GM12891 (cell line): ENCODE measurements around the gene IPO9.

Experiments
- PAX5 ChIP-seq: IDR thresholded peaks from 2 replicates; pipeline ENCODE4 v1.6.1; 2011; ENCODE audit warnings: low read length, moderate library complexity, mild to moderate bottlenecking; ENCODE audit not compliant: insufficient read depth, severe bottlenecking
- POLR2A ChIP-seq: IDR thresholded peaks from 2 replicates; pipeline ENCODE4 v1.6.1; 2011; ENCODE audit warnings: low read depth, low read length, control low read depth
- POLR2AphosphoS5 ChIP-seq: IDR thresholded peaks from 2 replicates; pipeline ENCODE4 v1.6.1; 2011; ENCODE audit warnings: low read depth, low read length, control low read depth

DNA sequence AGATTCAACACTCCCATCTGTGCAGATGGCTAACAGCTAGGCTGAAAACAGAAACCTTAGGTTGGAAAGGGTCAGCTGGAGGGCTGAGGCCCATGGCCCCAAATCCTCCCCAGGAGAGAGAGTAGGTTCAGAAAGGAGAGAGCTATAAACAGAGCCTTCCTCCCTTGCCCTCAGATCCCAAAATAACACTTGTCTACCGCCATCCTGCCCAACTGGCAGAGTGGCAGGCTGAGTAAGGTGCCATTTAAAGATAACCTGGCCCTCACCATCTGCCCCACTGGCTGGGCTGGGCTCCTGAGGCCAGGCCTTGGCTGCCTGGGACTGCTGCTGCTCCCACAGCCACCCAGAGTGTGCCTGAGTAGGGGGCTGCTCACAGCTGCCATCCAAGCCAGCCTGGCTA is 55.5 kb downstream of the IPO9 start:
- TF ChIP-seq POLR2AphosphoS5, result no peak
- TF ChIP-seq POLR2A, result no peak
- no peak for TF ChIP-seq PAX5
